GM21529 (cell line): ENCODE results near the gene ACAD8.

Experiments used
- ATAC-seq: cut with Tn5 transposase; IDR thresholded peaks from one replicate; pipeline ENCODE4 v1.9.1; 2021; ENCODE audit not compliant: unreplicated experiment

ACAD8 gene

DNA sequence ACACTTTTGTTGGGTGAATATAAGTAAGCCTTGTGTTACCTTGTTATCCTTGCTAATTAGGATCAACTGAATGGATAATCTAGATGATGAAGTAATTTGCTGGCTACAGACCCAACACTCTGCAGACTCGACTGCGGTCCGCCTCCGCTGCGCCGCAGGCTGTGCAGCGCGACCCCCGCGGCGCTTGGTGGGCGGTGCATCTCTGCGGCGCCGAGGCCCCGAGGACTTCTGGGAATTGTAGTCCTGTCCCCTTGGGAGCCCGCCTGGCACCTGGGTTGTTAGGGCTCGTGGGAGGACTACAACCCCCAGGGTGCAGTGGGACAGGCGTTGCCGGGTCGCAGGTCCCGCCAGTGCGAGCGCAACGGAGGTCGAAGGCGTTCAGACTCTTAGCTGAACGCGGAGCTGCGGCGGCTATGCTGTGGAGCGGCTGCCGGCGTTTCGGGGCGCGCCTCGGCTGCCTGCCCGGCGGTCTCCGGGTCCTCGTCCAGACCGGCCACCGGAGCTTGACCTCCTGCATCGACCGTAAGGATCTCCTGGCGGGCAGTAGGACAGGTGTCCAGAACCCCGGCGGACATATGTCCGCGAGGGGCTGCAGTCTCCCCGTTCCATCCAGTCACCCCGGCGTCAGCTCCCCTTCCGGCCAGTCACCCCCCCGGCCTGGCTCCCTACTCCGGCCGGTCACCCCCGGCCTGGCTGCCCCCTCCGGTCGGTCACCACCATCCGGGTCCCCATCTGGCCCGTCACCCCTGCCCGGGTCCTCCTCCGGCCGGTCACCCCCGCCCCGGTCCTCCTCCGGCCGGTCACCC is at the start of gene ACAD8, which contains the start of gene THYN1:
TSS of gene ACAD8 (plus strand) at position 381 of the 806 bp plus-strand sequence. CDS start at position 414, 33 bp downstream.
TSS of gene THYN1 (minus strand) at position 165 of the 806 bp plus-strand sequence. CDS start 470 bp downstream, outside the sequence.
- ATAC-seq: peak; percentile 98

- no peak for ATAC-seq
These were observed 47.6 kb upstream of the ACAD8 start for GRCh38 chr11:134205729-134206128.

DNA sequence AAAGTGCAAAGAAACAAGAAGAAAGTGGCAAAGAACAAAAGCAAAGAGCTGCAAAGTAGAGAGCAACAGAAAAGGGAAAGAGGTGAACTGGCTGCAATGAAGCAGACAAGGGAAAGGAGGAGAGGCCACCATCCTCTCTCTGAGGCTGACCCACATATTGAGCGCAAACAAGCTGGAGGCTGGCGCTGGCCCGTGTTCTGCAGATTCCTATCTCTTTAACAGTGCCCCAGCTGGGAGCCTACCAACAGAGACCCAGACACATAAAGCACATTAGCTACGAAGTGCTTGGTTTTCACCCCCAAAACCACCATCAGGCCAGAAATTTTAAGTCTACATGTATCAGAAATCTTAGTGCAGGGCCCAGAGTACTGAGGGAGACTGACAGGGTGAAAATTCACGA is 47.2 kb upstream of the ACAD8 start:
- no peak for ATAC-seq

GRCh38 chr11:134207538-134208239 is 45.7 kb upstream of the ACAD8 start:
- ATAC-seq: no peak

GRCh38 chr11:134215836-134216235 is 37.5 kb upstream of the ACAD8 start:
- no peak for ATAC-seq

- ATAC-seq: no peak
These were observed 36.6 kb upstream of the ACAD8 start for GRCh38 chr11:134216816-134217215.

DNA sequence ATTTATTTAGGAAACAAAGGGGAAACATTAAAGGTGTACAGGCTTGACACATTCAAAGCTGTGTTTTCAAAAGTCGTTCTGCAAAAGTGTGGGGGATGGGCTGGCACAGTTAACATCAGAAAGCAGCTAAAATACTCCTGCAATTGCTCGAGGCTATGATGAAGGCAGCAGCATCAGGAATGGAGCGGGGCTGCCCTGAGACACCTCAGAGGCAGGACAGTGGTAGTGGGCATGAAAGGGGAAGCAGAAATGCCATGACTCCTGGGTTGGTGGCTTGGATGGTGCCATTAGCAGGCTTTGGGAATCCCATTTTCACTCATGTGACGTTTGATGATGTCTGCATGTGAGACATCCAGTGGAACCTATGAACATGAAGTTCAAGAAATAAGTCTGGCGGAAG is 30.2 kb upstream of the ACAD8 start:
- ATAC-seq: no peak

- ATAC-seq: peak; percentile 75
These were observed 29.3 kb upstream of the ACAD8 start, which contains the start of the genes NCAPD3 and VPS26B for GRCh38 chr11:134223836-134224709. Gene NCAPD3, minus strand, starts transcription at chr11:134223967. Its CDS starts 41 bp downstream, at chr11:134223926. Gene VPS26B, plus strand, starts transcription at chr11:134224671. Its CDS starts 452 bp downstream, at chr11:134225123.

GRCh38 chr11:134224710-134225664 is 28.4 kb upstream of the ACAD8 start:
- ATAC-seq: peak; percentile 15

DNA sequence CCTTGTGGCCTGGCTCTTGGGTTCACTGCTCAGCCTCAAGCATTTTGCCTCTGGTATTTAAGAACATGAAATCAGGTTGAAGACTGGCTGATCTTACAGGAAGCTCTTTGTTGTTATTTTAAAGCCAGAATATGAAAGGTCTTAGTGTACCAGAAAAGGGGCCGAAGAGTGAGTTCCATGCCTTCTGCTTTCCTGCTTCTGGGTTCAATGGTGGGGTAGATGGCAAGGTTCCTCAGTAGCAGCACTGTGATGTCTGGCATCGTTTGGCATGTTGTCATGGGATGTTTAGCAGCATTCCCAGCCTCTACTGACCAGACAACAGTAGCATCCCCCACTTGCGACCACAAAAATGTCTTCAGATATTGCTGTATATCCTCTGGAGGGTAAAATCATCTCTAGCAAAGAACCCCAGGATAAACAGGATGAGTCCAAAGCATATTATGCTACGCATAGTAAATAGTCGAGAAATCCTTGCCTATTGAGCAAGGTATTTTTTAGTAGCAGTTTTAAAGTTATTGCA is 26.5 kb upstream of the ACAD8 start:
- ATAC-seq: no peak

GRCh38 chr11:134228625-134229024 is 24.7 kb upstream of the ACAD8 start:
- peak; percentile 57 for ATAC-seq

- no peak for ATAC-seq
These were observed 24.1 kb upstream of the ACAD8 start for GRCh38 chr11:134229126-134229790.

GRCh38 chr11:134230339-134230738 is 23.0 kb upstream of the ACAD8 start:
- ATAC-seq: no peak

DNA sequence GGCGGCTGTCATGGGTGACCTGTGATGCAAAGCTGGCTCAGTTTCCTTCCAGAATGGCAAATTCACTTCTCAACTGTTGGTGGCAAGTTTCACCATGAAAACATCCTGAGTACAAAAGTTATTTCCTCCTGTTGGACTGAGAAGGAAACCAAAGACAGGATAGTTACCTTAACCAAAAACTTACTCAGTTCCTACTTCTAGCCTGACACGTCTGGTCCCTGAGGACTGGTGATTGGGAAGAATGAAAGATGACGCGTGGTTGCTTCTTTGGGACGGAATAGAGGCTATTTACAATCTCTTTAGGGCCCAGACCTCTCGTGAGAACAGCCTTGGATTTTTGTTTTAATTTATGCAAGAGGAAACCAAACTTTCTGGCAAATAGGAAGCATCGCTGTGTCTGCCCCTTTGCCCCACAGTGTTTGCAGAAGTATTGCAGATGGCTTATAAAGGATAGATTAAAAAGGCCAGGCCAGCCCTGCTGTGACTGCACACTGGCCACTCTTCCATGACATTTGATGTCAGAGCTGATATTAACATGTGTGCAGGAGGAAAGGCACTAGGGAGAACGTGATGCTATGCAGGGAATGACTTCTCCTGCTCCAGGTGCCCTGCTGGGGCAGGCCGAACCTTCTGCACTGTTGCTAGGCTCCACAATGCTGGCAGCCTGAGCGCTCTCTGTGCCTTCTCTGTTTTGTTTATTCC is 21.3 kb upstream of the ACAD8 start:
- ATAC-seq: no peak

DNA sequence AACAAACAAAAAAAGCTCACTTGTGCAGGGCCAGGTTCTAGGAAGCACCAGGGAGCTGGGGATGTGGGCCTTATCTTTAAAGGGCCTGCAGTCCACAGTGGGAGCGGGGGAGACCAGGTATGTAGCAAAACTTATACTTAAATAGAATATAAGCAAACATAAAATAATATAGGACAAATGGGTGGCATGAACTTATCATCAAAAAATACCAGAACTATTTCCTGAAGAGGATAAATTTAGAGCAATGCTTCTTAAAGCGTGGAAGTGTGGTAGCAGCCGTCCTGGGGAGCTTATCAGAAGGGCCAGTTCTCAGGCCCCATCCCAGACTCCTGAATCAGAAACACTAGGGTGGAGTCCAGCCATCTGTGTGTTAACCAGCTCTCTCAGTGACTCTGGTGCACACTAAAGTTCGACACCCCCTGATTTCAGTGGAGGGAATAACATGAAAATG is 19.6 kb upstream of the ACAD8 start:
- no peak for ATAC-seq

DNA sequence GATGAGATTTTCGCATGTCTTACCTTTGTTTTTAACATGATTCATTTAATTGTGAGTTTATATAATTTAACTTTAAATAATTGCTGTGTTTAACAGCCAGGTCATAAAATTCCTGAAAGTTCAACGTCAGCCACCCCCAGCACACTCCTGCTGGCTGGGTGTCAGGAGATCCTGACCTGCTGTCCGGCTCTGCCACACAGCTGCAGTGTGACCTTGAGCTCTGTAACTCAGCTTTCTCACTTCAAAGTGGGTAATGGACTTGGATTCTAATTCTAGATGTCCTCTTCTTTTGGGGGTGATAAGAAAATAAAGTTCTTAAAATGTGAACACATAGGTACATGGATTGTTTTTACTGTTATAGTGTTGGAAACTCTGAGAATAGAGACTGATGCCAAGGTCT is 18.0 kb upstream of the ACAD8 start:
- no peak for ATAC-seq

DNA sequence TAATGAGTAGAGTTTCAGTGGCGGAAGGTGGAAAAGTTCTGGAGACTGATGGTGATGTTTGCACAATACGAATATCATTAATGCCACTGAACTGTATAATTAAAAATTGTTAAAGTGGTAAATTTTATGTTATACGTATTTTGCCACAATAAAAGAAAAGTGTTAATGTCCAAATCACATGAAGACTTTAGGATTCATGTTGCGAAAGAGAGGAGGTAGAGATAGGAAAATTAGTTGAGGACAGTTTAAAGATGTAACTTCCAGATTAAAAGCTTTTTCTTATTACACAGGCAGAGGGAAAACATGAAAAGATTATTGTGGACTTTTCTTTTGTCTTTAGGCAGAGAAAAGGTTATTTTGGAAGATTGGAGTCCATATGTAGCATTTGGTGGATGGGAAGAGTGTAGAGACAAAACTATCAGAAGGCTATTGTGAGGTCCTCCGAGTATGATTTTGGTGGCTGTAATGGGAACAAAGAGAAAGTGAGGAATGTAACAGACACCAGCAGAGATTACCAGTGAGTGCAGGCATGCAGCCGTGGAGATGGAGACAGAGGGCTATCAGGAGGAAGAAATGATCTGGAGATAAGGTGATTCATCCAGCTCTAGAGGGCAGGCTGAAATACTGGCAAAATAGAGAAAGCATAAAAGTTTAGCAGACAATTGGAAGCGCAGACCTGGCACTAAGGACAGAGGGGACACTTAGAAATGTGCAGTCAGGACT is 16.4 kb upstream of the ACAD8 start:
- no peak for ATAC-seq

DNA sequence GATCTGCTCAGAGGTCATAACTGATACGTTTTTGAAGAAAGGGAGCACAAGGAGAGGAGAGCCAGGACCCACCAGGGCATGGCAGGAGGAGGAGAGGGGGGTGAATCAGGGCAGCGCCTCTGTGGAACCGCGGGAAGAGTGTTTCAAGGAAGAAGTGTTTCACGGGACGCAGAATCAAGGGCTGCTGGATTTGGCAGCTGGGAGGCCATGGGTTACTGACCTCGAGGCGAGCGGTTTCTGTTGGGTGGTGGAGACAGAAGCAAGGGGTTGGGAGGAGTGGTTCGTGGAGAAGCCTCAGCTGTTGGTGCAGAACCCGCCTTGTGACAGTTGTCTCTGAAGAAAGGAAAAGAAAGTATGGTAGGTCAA is 15.8 kb upstream of the ACAD8 start:
- no peak for ATAC-seq
